Activated CD8-positive, alpha-beta memory T cell treated with anti-CD3 and anti-CD28 coated beads for 1 hour (primary cell): ENCODE results near the gene PRRT4.

Source experiments
- DNase-seq, 2 donors: peaks; one replicate each; pipeline ENCODE4 v3.0.0-alpha.2; 2020; ENCODE audit warnings: low read depth in 1 of 2; ENCODE audit errors: extremely low read depth in 1 of 2

Gene PRRT4

DNA sequence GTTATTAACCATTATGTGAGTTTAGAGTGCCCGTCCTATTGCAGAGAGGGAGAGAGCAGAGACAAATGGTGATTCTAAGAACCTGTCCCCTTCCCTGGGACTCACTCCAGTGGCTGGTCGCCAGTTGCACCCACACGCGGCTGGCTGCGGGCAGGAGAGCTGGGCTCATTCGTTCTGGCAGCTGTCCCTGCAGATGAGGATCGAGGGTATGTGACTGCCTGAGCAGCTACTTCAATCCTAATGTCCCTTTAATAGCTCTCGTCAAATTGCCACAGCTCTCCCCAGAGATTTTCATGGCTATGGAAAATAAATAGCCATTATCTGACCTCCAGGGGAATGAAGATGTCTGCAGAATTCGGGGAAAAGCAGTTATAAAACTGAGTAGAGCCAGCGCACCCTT is 59.4 kb downstream of the PRRT4 start:
- no peak for DNase-seq
